Lower lobe of right lung (tissue), 1 donor: ENCODE results near the gene BDKRB2. TPM values are rescaled to one million over a fixed set of nuclear protein-coding genes. Genes with fewer than 3 reads are reported as not detected.

Experiments used
- total RNA-seq: library from RNA; stranded (reverse); fragmentation: NEBNext Ultra II Directional; extraction: Animal tissue kit (Norgen Biotek cat#: 25700); gene quantifications from one replicate; pipeline ENCODE4 v1.2.1, GENCODE V29; 2021
- donor health status: DM: no; HTN: yes; CAD: no; lungs with severe emphysema.

BDKRB2 gene
- total RNA-seq, 1 donor from 2014 or later = 1.3 TPM

Other genes with a start within 250 kb of the BDKRB2 start
- 44.8 TPM for gene C14orf132, start 165.5 kb upstream of the BDKRB2 start, total RNA-seq
- gene BDKRB1, start 51.4 kb downstream of the BDKRB2 start, total RNA-seq = not detected
- 22.4 TPM for gene ATG2B, start 158.5 kb downstream of the BDKRB2 start, total RNA-seq
- gene GSKIP, start 158.7 kb downstream of the BDKRB2 start, total RNA-seq = 12.6 TPM
- 9.7 TPM for gene AK7, start 187.3 kb downstream of the BDKRB2 start, total RNA-seq